GM23248 (cell line): ENCODE data around the gene DMBX1. TPM values are rescaled to one million over a fixed set of nuclear protein-coding genes. Genes with fewer than 3 reads are reported as not detected.
A peak's percentile ranks its signal among the peaks of the same experiment; 100 is the strongest.

Experiments
- DNase-seq: peaks from one replicate; pipeline ENCODE4 v3.0.0-alpha.2; 2015
- H2AFZ ChIP-seq: fragments of 200-600 bp; sonication (generic); 2 replicates; pipeline ENCODE4 v1.6.1; 2016; ENCODE audit warnings: antibody characterized with exemption
- H3F3A ChIP-seq: fragments of 200-600 bp; sonication (generic); 2 replicates; pipeline ENCODE4 v1.6.1; 2016; ENCODE audit warnings: mild to moderate bottlenecking, antibody characterized with exemption, mixed run types; ENCODE audit not compliant: insufficient read depth
- H3K27ac ChIP-seq: fragments of 200-600 bp; sonication (generic); 2 replicates; pipeline ENCODE4 v1.5.1; 2016; ENCODE audit warnings: mild to moderate bottlenecking
- H3K27me3 ChIP-seq: fragments of 200-600 bp; sonication (generic); replicated peaks from 2 replicates; pipeline ENCODE4 v1.6.1; 2016; ENCODE audit warnings: mild to moderate bottlenecking; ENCODE audit not compliant: insufficient read depth
- H3K36me3 ChIP-seq: fragments of 200-600 bp; sonication (generic); 2 replicates; pipeline ENCODE4 v1.6.1; 2016; ENCODE audit warnings: low read depth, mild to moderate bottlenecking
- H3K4me1 ChIP-seq: fragments of 200-600 bp; sonication (generic); 2 replicates; pipeline ENCODE4 v1.6.1; 2016; ENCODE audit warnings: mild to moderate bottlenecking; ENCODE audit not compliant: insufficient read depth
- H3K4me2 ChIP-seq: fragments of 200-600 bp; sonication (generic); one replicate; pipeline ENCODE4 v1.6.1; 2016; ENCODE audit warnings: mild to moderate bottlenecking; ENCODE audit not compliant: unreplicated experiment
- H3K4me3 ChIP-seq: fragments of 200-600 bp; sonication (generic); 2 replicates; pipeline ENCODE4 v1.5.1; 2016; ENCODE audit warnings: mild to moderate bottlenecking
- H3K79me2 ChIP-seq: fragments of 200-600 bp; sonication (generic); 2 replicates; pipeline ENCODE4 v1.6.1; 2016; ENCODE audit warnings: mild to moderate bottlenecking; ENCODE audit not compliant: insufficient read depth
- H3K9ac ChIP-seq: fragments of 200-600 bp; sonication (generic); 2 replicates; pipeline ENCODE4 v1.6.1; 2016; ENCODE audit warnings: mild to moderate bottlenecking
- H3K9me2 ChIP-seq: fragments of 200-600 bp; sonication (generic); 2 replicates; pipeline ENCODE4 v1.6.1; 2016; ENCODE audit warnings: mixed run types, mild to moderate bottlenecking, moderate library complexity; ENCODE audit not compliant: insufficient read depth
- H3K9me3 ChIP-seq: fragments of 200-600 bp; sonication (generic); one replicate; pipeline ENCODE4 v1.6.1; 2017; ENCODE audit warnings: low read depth
- H4K20me1 ChIP-seq: fragments of 200-600 bp; sonication (generic); 2 replicates; pipeline ENCODE4 v1.6.0; 2016; ENCODE audit not compliant: insufficient read depth
- EZH2 ChIP-seq: fragments of 200-600 bp; sonication (generic); IDR thresholded peaks from 2 replicates; pipeline ENCODE4 v1.6.1; 2018; ENCODE audit warnings: antibody characterized with exemption, mild to moderate bottlenecking; ENCODE audit not compliant: insufficient read depth, poor library complexity, severe bottlenecking
- EZH2phosphoT487 ChIP-seq: fragments of 200-600 bp; sonication (generic); IDR thresholded peaks from 2 replicates; pipeline ENCODE4 v1.6.1; 2018; ENCODE audit warnings: antibody characterized with exemption, moderate library complexity, mild to moderate bottlenecking, low read depth; ENCODE audit not compliant: insufficient read depth
- WGBS, 2 experiments: methylation state at CpG; one replicate each; pipeline ENCODE4 v1.1.6; 2015 to 2017; ENCODE audit warnings: low lambda C conversion rate in 2 of 2, low coverage in 1 of 2; ENCODE audit errors: missing lambda C conversion rate in 2 of 2; 5-methylcytosine and 5-hydroxymethylcytosine counted together
- in situ Hi-C: fragments of 300-500 bp; cut with MboI; formaldehyde crosslinking; loops from 2 replicates; pipeline ENCODE4 v1.15.0; 2020
- polyA plus RNA-seq: library from polyadenylated mRNA; unstranded; fragments of >200 nt; fragmentation: Nextera tagmentation; extraction: Ambion mirVana; gene quantifications from 2 replicates; pipeline ENCODE4 v1.2.1, GENCODE V29; 2016
- total RNA-seq: library from RNA; depleted of rRNA; stranded (reverse); fragments of >200 nt; shearing (Covaris generic); gene quantifications from 2 replicates; pipeline ENCODE4 v1.2.3, GENCODE V29; 2014

Gene DMBX1
- total and polyA plus RNA-seq, 2 experiments from 2014 or later, result not detected

DNA sequence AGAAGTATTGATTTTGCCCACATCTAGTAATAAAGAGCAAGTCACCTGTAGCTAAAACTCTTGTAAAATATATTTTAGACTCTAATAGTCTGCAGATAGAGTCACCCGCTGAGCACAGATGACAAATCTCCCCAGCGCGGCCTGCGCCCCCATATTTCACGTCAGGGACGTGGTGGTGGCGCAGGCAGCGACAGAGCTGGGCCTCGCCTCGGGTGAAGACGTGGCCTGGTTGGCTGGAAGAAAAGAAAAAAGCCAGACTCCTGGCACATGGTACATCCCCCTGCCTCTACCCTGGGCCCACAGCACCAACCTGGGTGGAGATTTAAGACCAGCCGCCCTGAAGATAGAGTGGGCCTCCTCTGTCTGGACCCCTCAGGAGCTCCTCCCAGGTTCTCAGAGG lies 6.0 kb upstream of the DMBX1 start:
- no peaks in the 10 kb centered on the region for H3K9me2 ChIP-seq
- DNase-seq, result no peak
- no peaks in the 10 kb centered on the region for H3K36me3 ChIP-seq
- no peaks in the 10 kb centered on the region for H3F3A ChIP-seq
- no peaks in the 10 kb centered on the region for H3K79me2 ChIP-seq
- no peaks in the 10 kb centered on the region for H3K4me1 ChIP-seq
- WGBS, 2 experiments, result 85 to 86% methylated on average over 12 of the region's 12 CpGs
- no peaks in the 10 kb centered on the region for H3K9me3 ChIP-seq
- TF ChIP-seq EZH2phosphoT487 (no peak), EZH2 (no peak)
- no peak overlapping the region for H3K27ac ChIP-seq
- H4K20me1 ChIP-seq, result no peaks in the 10 kb centered on the region
- no peak overlapping the region for H2AFZ ChIP-seq
- H3K4me3 ChIP-seq, result no peak overlapping the region
- H3K27me3 ChIP-seq, result peaks cover 60% of the 10 kb centered on the region
- in situ Hi-C loops, result no loop called here
- H3K4me2 ChIP-seq, result no peak overlapping the region
- H3K9ac ChIP-seq, result no peak overlapping the region

- H3K36me3 ChIP-seq, result no peaks in the 10 kb centered on the region
- no peaks in the 10 kb centered on the region for H3K9me2 ChIP-seq
- H3K79me2 ChIP-seq, result no peaks in the 10 kb centered on the region
- H2AFZ ChIP-seq, result no peak overlapping the region
- H3F3A ChIP-seq, result no peaks in the 10 kb centered on the region
- in situ Hi-C loops, result no loop called here
- H3K27me3 ChIP-seq, result peaks cover 74% of the 10 kb centered on the region
- no peak for DNase-seq
- TF ChIP-seq EZH2phosphoT487, result 0 out of 2 replicates have a peak, but pooled peaks have one; percentile 8
- no peak for TF ChIP-seq EZH2
- H3K27ac ChIP-seq, result no peak overlapping the region
- H3K4me1 ChIP-seq, result no peaks in the 10 kb centered on the region; the same call in 1 of the 2 replicates
- 50 to 68% methylated on average over 10 to 14 of the region's 14 CpGs for WGBS, 2 experiments
- no peak overlapping the region for H3K4me3 ChIP-seq
- no peak overlapping the region for H3K9ac ChIP-seq
- H3K9me3 ChIP-seq, result no peaks in the 10 kb centered on the region
- no peak overlapping the region for H3K4me2 ChIP-seq
- H4K20me1 ChIP-seq, result no peaks in the 10 kb centered on the region
These were observed 4.7 kb upstream of the DMBX1 start for GRCh38 chr1:46484783-46485490.

GRCh38 chr1:46485564-46486431 lies 3.8 kb upstream of the DMBX1 start:
- Histone ChIP-seq H3K9me2 (no peaks in the 10 kb centered on the region), H3K9ac (no peak overlapping the region), H3K9me3 (no peaks in the 10 kb centered on the region), H3K4me2 (no peak overlapping the region), H3K27me3 (peaks cover 82% of the 10 kb centered on the region), H3K4me1 (no peaks in the 10 kb centered on the region; the same call in 1 of the 2 replicates), H3K79me2 (no peaks in the 10 kb centered on the region), H2AFZ (no peak overlapping the region), H3K27ac (no peak overlapping the region), H3K4me3 (no peak overlapping the region), H4K20me1 (no peaks in the 10 kb centered on the region), H3F3A (no peaks in the 10 kb centered on the region), H3K36me3 (no peaks in the 10 kb centered on the region)
- TF ChIP-seq EZH2, result no peak
- no peak for TF ChIP-seq EZH2phosphoT487
- in situ Hi-C loops, result no loop called here
- WGBS, 2 experiments, result 19 to 23% methylated on average over 36 to 58 of the region's 58 CpGs
- no peak for DNase-seq

DNA sequence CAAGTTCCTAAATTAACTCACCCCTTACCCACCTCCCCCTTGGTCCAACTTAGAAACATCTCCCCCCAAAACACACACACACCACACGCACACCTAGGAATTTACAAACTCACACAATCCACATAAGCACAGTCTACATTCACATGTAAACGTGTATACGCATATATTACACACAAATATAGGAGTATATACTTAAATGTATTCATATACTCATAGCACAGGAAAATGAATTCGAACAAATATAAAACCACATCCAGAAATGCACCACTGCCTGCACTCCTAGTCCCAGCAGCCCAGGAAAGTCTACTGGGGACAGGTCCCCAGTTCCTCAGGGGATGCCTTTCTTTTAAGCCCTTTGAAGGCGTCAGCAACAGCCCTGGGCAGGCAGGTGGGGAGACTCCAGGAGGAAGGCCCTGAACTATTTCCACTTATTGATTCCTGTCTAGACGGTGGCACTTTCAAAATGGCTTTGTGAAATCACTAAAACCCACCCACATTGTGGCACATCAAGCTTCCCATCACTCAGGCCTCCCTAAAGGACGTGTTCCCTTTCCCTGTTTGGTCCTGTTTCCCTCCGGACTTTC lies 3.1 kb upstream of the DMBX1 start:
- no peak overlapping the region for H3K4me3 ChIP-seq
- DNase-seq, result no peak
- no peak overlapping the region for H3K4me2 ChIP-seq
- no peaks in the 10 kb centered on the region for H3K9me2 ChIP-seq
- no peak overlapping the region for H2AFZ ChIP-seq
- no peaks in the 10 kb centered on the region for H3K9me3 ChIP-seq
- no peak overlapping the region for H3K9ac ChIP-seq
- no peaks in the 10 kb centered on the region for H3F3A ChIP-seq
- no peaks in the 10 kb centered on the region for H3K36me3 ChIP-seq
- H3K4me1 ChIP-seq, result no peaks in the 10 kb centered on the region; the same call in 1 of the 2 replicates
- H3K27ac ChIP-seq, result no peak overlapping the region
- H3K27me3 ChIP-seq, result peaks cover 86% of the 10 kb centered on the region
- no peaks in the 10 kb centered on the region for H4K20me1 ChIP-seq
- no peak for TF ChIP-seq EZH2phosphoT487
- no peak for TF ChIP-seq EZH2
- in situ Hi-C loops, result no loop called here
- H3K79me2 ChIP-seq, result no peaks in the 10 kb centered on the region
- 88 to 90% methylated on average over 8 of the region's 8 CpGs for WGBS, 2 experiments
